Measurements from ENCODE around the gene ASB12.

Gene ASB12

DNA sequence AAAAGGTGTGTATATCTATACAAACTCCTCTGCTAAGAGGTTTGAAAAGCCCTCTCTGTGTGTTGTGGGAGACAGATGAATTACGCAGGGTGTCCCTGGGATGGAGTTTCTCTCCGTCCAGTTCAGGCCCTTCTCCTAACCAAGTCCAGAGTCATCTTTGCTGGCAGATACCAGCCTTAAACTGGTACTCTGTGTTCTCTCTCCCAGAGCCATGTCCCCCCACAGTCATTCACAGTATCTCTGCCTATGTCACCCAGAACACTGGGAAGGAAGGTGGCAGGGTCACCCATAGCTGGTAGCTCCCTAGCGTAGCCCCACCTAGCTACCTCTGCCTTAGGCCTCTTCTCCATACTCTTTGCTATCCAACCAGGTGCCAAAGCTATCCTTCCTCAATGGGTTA lies 33.8 kb downstream of the ASB12 start:
- H3K27ac ChIP-seq (ENCODE audit: low read depth, low read length): no peak overlapping the region
- H3K9ac ChIP-seq (ENCODE audit: low read length): no peak overlapping the region
- no peaks in the 10 kb centered on the region for H3K79me1 ChIP-seq (ENCODE audit: low read length)
- H4K12ac ChIP-seq (ENCODE audit: low read depth, low read length): no peak overlapping the region
- H3K79me2 ChIP-seq (ENCODE audit: control insufficient read depth, insufficient read depth, low read length, poor library complexity): no peaks in the 10 kb centered on the region
- no peak overlapping the region for H2AFZ ChIP-seq (ENCODE audit: insufficient read depth, low read length, poor library complexity)
- H3K27me3 ChIP-seq (ENCODE audit: insufficient read depth, low read length): no peaks in the 10 kb centered on the region
- no peak overlapping the region for H3K14ac ChIP-seq (ENCODE audit: low read length)
- no peak overlapping the region for H4K91ac ChIP-seq (ENCODE audit: low read depth, low read length)
- no peaks in the 10 kb centered on the region for H3K9me3 ChIP-seq (ENCODE audit: insufficient read depth, low read depth, low read length)
- H4K8ac ChIP-seq (ENCODE audit: low read depth, low read length): no peak overlapping the region
- H2BK12ac ChIP-seq (ENCODE audit: low read length): no peak overlapping the region
- H2BK120ac ChIP-seq (ENCODE audit: insufficient read depth, low read length, poor library complexity): no peak overlapping the region
- H3K4me3 ChIP-seq (ENCODE audit: low read depth, low read length): no peak overlapping the region
- no peak overlapping the region for H3K4ac ChIP-seq (ENCODE audit: low read depth, low read length)
- DNase-seq: no peak
- no peak overlapping the region for H3K4me2 ChIP-seq (ENCODE audit: low read length)
- H3K36me3 ChIP-seq (ENCODE audit: control insufficient read depth in 1 of 2, insufficient read depth in 2 of 2, low read length in 2 of 2): peaks cover 1 to 2% of the 10 kb centered on the region in 2 experiments
- no peak overlapping the region for H3K23ac ChIP-seq (ENCODE audit: low read length)
- H3K18ac ChIP-seq (ENCODE audit: low read length): no peak overlapping the region
- H3K4me1 ChIP-seq (ENCODE audit: control insufficient read depth in 1 of 2, insufficient read depth in 2 of 2, low read length in 2 of 2): peaks cover 0 to 2% of the 10 kb centered on the region in 2 experiments
- no CpG with 5 or more reads among the region's 3 CpGs for WGBS (ENCODE audit: extremely low coverage, insufficient coverage, insufficient read length)
- H2AK5ac ChIP-seq (ENCODE audit: low read length): no peak overlapping the region
- H2BK5ac ChIP-seq (ENCODE audit: low read depth, low read length, poor library complexity): no peak overlapping the region

- no CpG with 5 or more reads among the region's 1 CpG for WGBS (ENCODE audit: extremely low coverage, insufficient coverage, insufficient read length)
Observed at GRCh38 chrX:64195862-64196261, 34.5 kb downstream of the ASB12 start.

DNA sequence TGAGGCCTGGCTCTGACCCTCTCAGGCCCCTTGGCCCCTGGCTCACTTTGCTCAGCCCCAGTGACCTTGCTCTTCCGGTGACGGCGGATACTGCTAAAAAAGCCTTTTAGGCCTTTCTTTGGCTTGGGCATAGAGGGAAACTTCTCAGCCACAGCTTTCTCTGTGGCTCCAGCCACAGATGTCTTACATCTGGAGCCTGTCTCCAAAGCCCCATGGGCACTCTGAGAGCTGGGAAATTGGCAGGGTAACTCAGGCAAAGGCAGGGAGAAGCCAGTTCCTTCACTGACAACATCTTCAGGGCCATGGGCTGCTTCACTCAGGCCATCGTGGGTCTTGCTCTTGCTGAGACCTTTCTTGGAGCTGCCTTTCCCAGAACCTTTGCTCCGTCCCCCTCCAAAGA lies 37.7 kb downstream of the ASB12 start:
- peaks cover 1 to 2% of the 10 kb centered on the region in 2 experiments for H3K36me3 ChIP-seq (ENCODE audit: control insufficient read depth in 1 of 2, insufficient read depth in 2 of 2, low read length in 2 of 2)
- H3K4me2 ChIP-seq (ENCODE audit: low read length): no peak overlapping the region
- no peak overlapping the region for H3K9ac ChIP-seq (ENCODE audit: low read length)
- WGBS (ENCODE audit: extremely low coverage, insufficient coverage, insufficient read length): no CpG with 5 or more reads among the region's 5 CpGs
- H2AK5ac ChIP-seq (ENCODE audit: low read length): no peak overlapping the region
- no peak for DNase-seq
- H3K27me3 ChIP-seq (ENCODE audit: insufficient read depth, low read length): no peaks in the 10 kb centered on the region
- no peak overlapping the region for H2BK5ac ChIP-seq (ENCODE audit: low read depth, low read length, poor library complexity)
- H3K14ac ChIP-seq (ENCODE audit: low read length): no peak overlapping the region
- H2AFZ ChIP-seq (ENCODE audit: insufficient read depth, low read length, poor library complexity): no peak overlapping the region
- no peaks in the 10 kb centered on the region for H3K79me1 ChIP-seq (ENCODE audit: low read length)
- H3K27ac ChIP-seq (ENCODE audit: low read depth, low read length): no peak overlapping the region
- H4K12ac ChIP-seq (ENCODE audit: low read depth, low read length): no peak overlapping the region
- no peak overlapping the region for H3K18ac ChIP-seq (ENCODE audit: low read length)
- no peak overlapping the region for H3K4ac ChIP-seq (ENCODE audit: low read depth, low read length)
- no peak overlapping the region for H4K91ac ChIP-seq (ENCODE audit: low read depth, low read length)
- H3K4me1 ChIP-seq (ENCODE audit: control insufficient read depth in 1 of 2, insufficient read depth in 2 of 2, low read length in 2 of 2): no peaks in the 10 kb centered on the region
- no peaks in the 10 kb centered on the region for H3K9me3 ChIP-seq (ENCODE audit: insufficient read depth, low read depth, low read length)
- H3K4me3 ChIP-seq (ENCODE audit: low read depth, low read length): no peak overlapping the region
- H3K23ac ChIP-seq (ENCODE audit: low read length): no peak overlapping the region
- H2BK120ac ChIP-seq (ENCODE audit: insufficient read depth, low read length, poor library complexity): no peak overlapping the region
- no peaks in the 10 kb centered on the region for H3K79me2 ChIP-seq (ENCODE audit: control insufficient read depth, insufficient read depth, low read length, poor library complexity)
- H4K8ac ChIP-seq (ENCODE audit: low read depth, low read length): no peak overlapping the region
- H2BK12ac ChIP-seq (ENCODE audit: low read length): no peak overlapping the region

More at GRCh38 chrX:64195862-64196261, 34.5 kb downstream of the ASB12 start:
- Histone ChIP-seq H3K4ac (ENCODE audit: low read depth, low read length) (no peak overlapping the region), H4K12ac (ENCODE audit: low read depth, low read length) (no peak overlapping the region), H3K9me3 (ENCODE audit: insufficient read depth, low read depth, low read length) (no peaks in the 10 kb centered on the region), H3K4me2 (ENCODE audit: low read length) (no peak overlapping the region), H4K91ac (ENCODE audit: low read depth, low read length) (no peak overlapping the region), H3K79me1 (ENCODE audit: low read length) (no peaks in the 10 kb centered on the region), H2BK12ac (ENCODE audit: low read length) (no peak overlapping the region), H4K8ac (ENCODE audit: low read depth, low read length) (no peak overlapping the region), H3K27ac (ENCODE audit: low read depth, low read length) (no peak overlapping the region), H3K14ac (ENCODE audit: low read length) (no peak overlapping the region), H2BK120ac (ENCODE audit: insufficient read depth, low read length, poor library complexity) (no peak overlapping the region), H3K4me3 (ENCODE audit: low read depth, low read length) (no peak overlapping the region), H3K27me3 (ENCODE audit: insufficient read depth, low read length) (no peaks in the 10 kb centered on the region), H3K79me2 (ENCODE audit: control insufficient read depth, insufficient read depth, low read length, poor library complexity) (no peaks in the 10 kb centered on the region), H3K9ac (ENCODE audit: low read length) (no peak overlapping the region), H2AFZ (ENCODE audit: insufficient read depth, low read length, poor library complexity) (no peak overlapping the region), H3K18ac (ENCODE audit: low read length) (no peak overlapping the region), H2BK5ac (ENCODE audit: low read depth, low read length, poor library complexity) (no peak overlapping the region), H3K36me3 (ENCODE audit: control insufficient read depth in 1 of 2, insufficient read depth in 2 of 2, low read length in 2 of 2) (peaks cover 1 to 2% of the 10 kb centered on the region in 2 experiments), H3K23ac (ENCODE audit: low read length) (no peak overlapping the region), H2AK5ac (ENCODE audit: low read length) (no peak overlapping the region), H3K4me1 (ENCODE audit: control insufficient read depth in 1 of 2, insufficient read depth in 2 of 2, low read length in 2 of 2) (no peaks in the 10 kb centered on the region)
- DNase-seq: no peak

- WGBS (ENCODE audit: extremely low coverage, insufficient coverage, insufficient read length): no CpG with 5 or more reads among the region's 3 CpGs
- Histone ChIP-seq H2AFZ (ENCODE audit: insufficient read depth, low read length, poor library complexity) (no peak overlapping the region), H2AK5ac (ENCODE audit: low read length) (no peak overlapping the region), H2BK120ac (ENCODE audit: insufficient read depth, low read length, poor library complexity) (no peak overlapping the region), H3K27me3 (ENCODE audit: insufficient read depth, low read length) (no peaks in the 10 kb centered on the region), H4K8ac (ENCODE audit: low read depth, low read length) (no peak overlapping the region), H2BK12ac (ENCODE audit: low read length) (no peak overlapping the region), H3K4me1 (ENCODE audit: control insufficient read depth in 1 of 2, insufficient read depth in 2 of 2, low read length in 2 of 2) (no peaks in the 10 kb centered on the region), H3K9ac (ENCODE audit: low read length) (no peak overlapping the region), H3K36me3 (ENCODE audit: control insufficient read depth in 1 of 2, insufficient read depth in 2 of 2, low read length in 2 of 2) (peaks cover 1 to 2% of the 10 kb centered on the region in 2 experiments), H3K23ac (ENCODE audit: low read length) (no peak overlapping the region), H3K4me2 (ENCODE audit: low read length) (no peak overlapping the region), H3K9me3 (ENCODE audit: insufficient read depth, low read depth, low read length) (no peaks in the 10 kb centered on the region), H3K14ac (ENCODE audit: low read length) (no peak overlapping the region), H3K79me2 (ENCODE audit: control insufficient read depth, insufficient read depth, low read length, poor library complexity) (no peaks in the 10 kb centered on the region), H4K91ac (ENCODE audit: low read depth, low read length) (no peak overlapping the region), H2BK5ac (ENCODE audit: low read depth, low read length, poor library complexity) (no peak overlapping the region), H3K79me1 (ENCODE audit: low read length) (no peaks in the 10 kb centered on the region), H4K12ac (ENCODE audit: low read depth, low read length) (no peak overlapping the region), H3K4ac (ENCODE audit: low read depth, low read length) (no peak overlapping the region), H3K18ac (ENCODE audit: low read length) (no peak overlapping the region), H3K27ac (ENCODE audit: low read depth, low read length) (no peak overlapping the region), H3K4me3 (ENCODE audit: low read depth, low read length) (no peak overlapping the region)
- no peak for DNase-seq
Observed at GRCh38 chrX:64192040-64192439, 38.4 kb downstream of the ASB12 start.
